Bronchial epithelial cell (primary cell): ENCODE measurements around the gene PROSER3. TPM values are rescaled to one million over a fixed set of nuclear protein-coding genes. Genes with fewer than 3 reads are reported as not detected.

Experiments
- DNase-seq: peaks from one replicate; pipeline ENCODE4 v3.0.0-alpha.2; 2010; ENCODE audit warnings: low read depth
- FAIRE-seq: peaks from 2 replicates; lab custom pipeline; 2011; peaks lifted over from hg19 to GRCh38; lab: Jason Lieb, UNC
- H3K27me3 ChIP-seq: 2 replicates; pipeline ENCODE4 v1.5.1; 2011; ENCODE audit warnings: low read length; ENCODE audit not compliant: control insufficient read depth, insufficient read depth
- H3K36me3 ChIP-seq: 2 replicates; pipeline ENCODE4 v1.5.1; 2011; ENCODE audit warnings: low read length; ENCODE audit not compliant: control insufficient read depth, insufficient read depth
- H3K4me3 ChIP-seq: 2 replicates; pipeline ENCODE4 v1.5.1; 2011; ENCODE audit warnings: mild to moderate bottlenecking, low read depth, low read length, control low read depth
- CTCF ChIP-seq: IDR thresholded peaks from 2 replicates; pipeline ENCODE4 v1.5.1; 2011; ENCODE audit warnings: mild to moderate bottlenecking, moderate library complexity, low read length, control low read depth, inconsistent platforms; ENCODE audit not compliant: insufficient read depth, severe bottlenecking
- total RNA-seq: library from RNA; depleted of rRNA; stranded (reverse); fragments of >200 nt; gene quantifications from 2 replicates; pipeline ENCODE4 v1.2.1, GENCODE V29; 2014

The PROSER3 gene
- total RNA-seq, 1 donor from 2014 or later = 1.3 TPM

DNA sequence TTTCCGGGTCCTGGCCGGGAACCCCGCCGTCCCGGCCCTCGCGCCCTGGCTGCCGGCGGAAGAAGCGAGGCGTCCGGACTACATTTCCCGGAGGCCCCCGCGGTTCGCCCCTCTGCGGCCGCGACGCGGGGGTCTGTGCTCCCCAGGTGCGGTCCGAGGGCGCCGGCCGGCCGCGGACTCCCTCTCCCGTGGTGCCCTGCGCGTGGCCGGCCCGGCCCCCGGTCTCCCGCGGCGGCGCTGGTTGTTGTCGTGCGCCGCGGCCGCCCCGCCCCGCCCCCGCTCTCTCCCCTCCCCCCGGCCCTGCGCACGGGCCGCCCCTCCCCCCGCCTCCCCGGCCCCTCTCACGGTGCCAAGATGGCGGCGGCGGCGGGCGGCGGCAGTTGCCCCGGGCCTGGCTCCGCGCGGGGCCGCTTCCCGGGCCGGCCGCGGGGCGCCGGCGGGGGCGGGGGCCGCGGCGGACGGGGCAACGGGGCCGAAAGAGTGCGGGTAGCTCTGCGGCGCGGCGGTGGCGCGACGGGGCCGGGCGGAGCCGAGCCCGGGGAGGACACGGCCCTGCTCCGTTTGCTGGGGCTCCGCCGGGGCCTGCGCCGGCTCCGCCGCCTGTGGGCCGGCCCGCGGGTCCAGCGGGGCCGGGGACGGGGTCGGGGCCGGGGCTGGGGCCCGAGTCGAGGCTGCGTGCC lies 40.2 kb upstream of the PROSER3 start, which contains the start of gene KMT2B:
TSS of gene KMT2B (plus strand) at position 339 of the 680 bp plus-strand sequence. CDS start at position 355, 16 bp downstream.
- TF ChIP-seq CTCF = no peak
- DNase-seq (no peak), FAIRE-seq (no peak)
- H3K4me3 ChIP-seq = peak within 1 kb of the TSS; percentile 88
- H3K27me3 ChIP-seq = no peaks in the 10 kb centered on the region
- peaks cover 15% of the 10 kb centered on the region for H3K36me3 ChIP-seq

DNA sequence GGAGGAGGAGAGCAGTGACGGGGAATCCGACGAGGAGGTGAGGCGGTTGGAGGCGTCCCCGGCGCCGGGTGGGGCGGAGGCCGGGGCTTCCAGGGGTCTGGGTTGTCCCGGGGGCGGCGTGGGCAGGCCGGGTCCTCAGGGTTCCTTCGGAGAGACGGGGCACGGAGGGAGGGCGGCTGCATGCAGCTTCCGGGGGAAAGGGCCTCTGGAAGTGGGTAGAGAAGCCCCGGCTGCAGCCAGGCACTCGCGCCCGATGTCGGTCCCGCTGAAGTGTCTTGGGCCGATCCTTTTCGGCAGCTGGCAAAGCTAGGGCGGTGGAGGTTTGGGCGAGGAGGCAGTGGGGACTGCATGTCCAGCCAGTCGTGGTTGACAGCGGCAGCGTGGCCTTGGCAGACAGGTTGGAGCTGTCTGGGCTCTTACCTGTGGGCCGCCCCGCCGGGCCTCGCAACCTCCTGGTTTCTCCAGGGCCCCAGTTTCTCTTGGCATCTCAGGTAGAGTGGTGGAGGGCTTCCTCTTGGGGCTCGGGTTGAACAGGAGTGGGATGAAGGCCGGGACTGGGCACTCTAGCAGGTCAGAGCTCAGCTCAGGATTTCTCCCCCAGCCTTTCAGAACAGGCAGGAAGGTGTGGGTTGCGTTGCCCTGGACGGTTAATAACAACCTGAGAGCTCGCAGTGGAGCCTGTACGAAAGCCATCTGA lies 39.5 kb upstream of the PROSER3 start:
- DNase-seq (peak; percentile 10), FAIRE-seq (no peak)
- no peaks in the 10 kb centered on the region for H3K27me3 ChIP-seq
- peaks cover 22% of the 10 kb centered on the region for H3K36me3 ChIP-seq
- H3K4me3 ChIP-seq = peak overlapping the region; percentile 88
- TF ChIP-seq CTCF = no peak

DNA sequence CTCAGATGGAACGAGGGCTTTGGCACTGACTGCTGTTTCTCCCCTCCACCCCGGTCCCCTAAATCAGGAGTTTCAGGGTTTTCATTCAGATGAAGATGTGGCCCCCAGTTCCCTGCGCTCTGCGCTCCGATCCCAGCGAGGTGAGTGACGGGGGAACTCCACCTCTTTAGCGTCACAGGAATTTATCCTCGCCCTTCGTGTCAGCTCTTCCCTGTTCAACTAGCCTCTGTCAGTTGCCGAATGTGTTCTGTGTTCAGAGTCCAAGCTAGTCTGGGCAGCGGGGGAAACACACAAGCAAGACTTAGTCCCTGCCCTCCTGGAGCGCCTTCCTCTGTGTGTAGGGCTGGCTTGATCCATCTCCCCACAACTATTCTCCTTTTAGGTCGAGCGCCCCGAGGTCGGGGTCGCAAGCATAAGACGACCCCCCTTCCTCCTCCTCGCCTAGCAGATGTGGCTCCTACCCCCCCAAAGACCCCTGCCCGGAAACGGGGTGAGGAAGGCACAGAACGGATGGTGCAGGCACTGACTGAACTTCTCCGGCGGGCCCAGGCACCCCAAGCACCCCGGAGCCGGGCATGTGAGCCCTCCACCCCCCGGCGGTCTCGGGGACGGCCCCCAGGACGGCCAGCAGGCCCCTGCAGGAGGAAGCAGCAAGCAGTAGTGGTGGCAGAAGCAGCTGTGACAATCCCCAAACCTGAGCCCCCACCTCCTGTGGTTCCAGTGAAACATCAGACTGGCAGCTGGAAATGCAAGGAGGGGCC lies 38.4 kb upstream of the PROSER3 start:
- peaks cover 29% of the 10 kb centered on the region for H3K36me3 ChIP-seq
- no peak for TF ChIP-seq CTCF

GRCh38 chr19:35720163-35720524 lies 37.8 kb upstream of the PROSER3 start:
- no peak for TF ChIP-seq CTCF
- peaks cover 35% of the 10 kb centered on the region for H3K36me3 ChIP-seq
- FAIRE-seq = no peak
- DNase-seq = no peak
- H3K4me3 ChIP-seq = no peak overlapping the region
- H3K27me3 ChIP-seq = no peaks in the 10 kb centered on the region

More for the DNA sequence above, 38.4 kb upstream of the PROSER3 start:
- DNase-seq (no peak), FAIRE-seq (no peak)
- H3K4me3 ChIP-seq = no peak overlapping the region
- no peaks in the 10 kb centered on the region for H3K27me3 ChIP-seq

- Histone ChIP-seq H3K4me3 (no peak overlapping the region), H3K27me3 (no peaks in the 10 kb centered on the region), H3K36me3 (peaks cover 40% of the 10 kb centered on the region)
- DNase-seq (no peak), FAIRE-seq (no peak)
- TF ChIP-seq CTCF = no peak
Measured at GRCh38 chr19:35720648-35721047, 37.3 kb upstream of the PROSER3 start.
